SK-N-SH (cell line): ENCODE results near the gene ZC3H12C. TPM values are rescaled to one million over a fixed set of nuclear protein-coding genes. Genes with fewer than 3 reads are reported as not detected.

Experiments
- CTCF ChIA-PET: fragments of 300-600, 350-600 bp; formaldehyde crosslinking; extraction: SDS; loops from one replicate; lab custom pipeline; 2021; lab: Yijun Ruan, JAX
- POLR2A ChIA-PET: fragments of 350-600 bp; sonication (Branson Sonifier 250); formaldehyde crosslinking; extraction: SDS; loops from one replicate; lab custom pipeline; 2020; ENCODE audit warnings: antibody characterized with exemption, inconsistent platforms; lab: Yijun Ruan, JAX
- DNase-seq: peaks from one replicate; pipeline ENCODE4 v3.0.0; 2012
- H2AFZ ChIP-seq: fragments of 200-600 bp; sonication (generic); 2 replicates; pipeline ENCODE4 v1.8.1; 2016; ENCODE audit warnings: antibody characterized with exemption, mild to moderate bottlenecking, low read depth
- H3F3A ChIP-seq: fragments of 200-600 bp; sonication (generic); replicated peaks from 2 replicates; pipeline ENCODE3; 2016; ENCODE audit warnings: antibody characterized with exemption, mild to moderate bottlenecking; ENCODE audit not compliant: insufficient read depth
- H3K27ac ChIP-seq, 2 experiments: fragments of 200-500 bp in 1 of 2; fragments of 200-600 bp in 1 of 2; sonication (Bioruptor generic) in 1 of 2; sonication (generic), shearing (Covaris generic) in 1 of 2; 2 replicates each; pipeline versions ENCODE4 v1.5.1 to v1.6.1; 2014 to 2016; ENCODE audit warnings: low read depth in 2 of 2, inconsistent platforms in 1 of 2, low read length in 1 of 2, mild to moderate bottlenecking in 1 of 2, mixed read lengths in 1 of 2
- H3K27me3 ChIP-seq: fragments of 200-600 bp; sonication (generic), shearing (Covaris generic); 2 replicates; pipeline ENCODE4 v1.6.1; 2016; ENCODE audit warnings: mixed run types; ENCODE audit not compliant: insufficient read depth
- H3K36me3 ChIP-seq, 2 experiments: fragments of 200-500 bp in 1 of 2; fragments of 200-600 bp in 1 of 2; sonication (Bioruptor generic) in 1 of 2; sonication (generic) in 1 of 2; replicated peaks in 1 of 2; 2 replicates each; pipeline versions ENCODE3 to v1.5.1; 2014 to 2016; ENCODE audit warnings: low read length in 1 of 2, mild to moderate bottlenecking in 1 of 2; ENCODE audit not compliant: insufficient read depth in 2 of 2, control insufficient read depth in 1 of 2
- H3K4me1 ChIP-seq, 2 experiments: fragments of 200-500 bp in 1 of 2; fragments of 200-600 bp in 1 of 2; sonication (Bioruptor generic) in 1 of 2; sonication (generic), shearing (Covaris generic) in 1 of 2; 2 replicates each; pipeline versions ENCODE4 v1.5.1 to v1.6.1; 2014 to 2016; ENCODE audit warnings: low read depth in 1 of 2, low read length in 1 of 2, mixed run types in 1 of 2; ENCODE audit not compliant: insufficient read depth in 2 of 2, control insufficient read depth in 1 of 2
- H3K4me2 ChIP-seq: fragments of 200-600 bp; sonication (generic), shearing (Covaris generic); 2 replicates; pipeline ENCODE4 v1.6.1; 2017; ENCODE audit warnings: mixed run types
- H3K4me3 ChIP-seq, 2 experiments: fragments of 200-500 bp in 1 of 2; fragments of 200-600 bp in 1 of 2; sonication (Bioruptor generic) in 1 of 2; sonication (generic), shearing (Covaris generic) in 1 of 2; 2 replicates each; pipeline versions ENCODE4 v1.5.1 to v1.8.1; 2014 to 2016; ENCODE audit warnings: low read depth in 2 of 2, inconsistent platforms in 1 of 2, low read length in 1 of 2, mild to moderate bottlenecking in 1 of 2, mixed read lengths in 1 of 2, moderate library complexity in 1 of 2
- H3K79me2 ChIP-seq: fragments of 200-600 bp; sonication (generic); 2 replicates; pipeline ENCODE4 v1.8.1; 2017; ENCODE audit warnings: mild to moderate bottlenecking; ENCODE audit not compliant: insufficient read depth
- H3K9ac ChIP-seq: fragments of 200-600 bp; sonication (generic); 2 replicates; pipeline ENCODE4 v1.6.1; 2017; ENCODE audit warnings: mixed run types
- H3K9me2 ChIP-seq: fragments of 200-600 bp; sonication (generic); 2 replicates; pipeline ENCODE4 v1.6.1; 2017; ENCODE audit warnings: mixed run types
- H3K9me3 ChIP-seq: fragments of 200-600 bp; sonication (generic); 2 replicates; pipeline ENCODE4 v1.6.1; 2017; ENCODE audit warnings: mixed run types, mild to moderate bottlenecking, moderate library complexity
- H4K20me1 ChIP-seq: fragments of 200-600 bp; sonication (generic); 2 replicates; pipeline ENCODE4 v1.6.1; 2017; ENCODE audit warnings: mild to moderate bottlenecking, mixed run types; ENCODE audit not compliant: insufficient read depth
- CHD2 ChIP-seq: fragments of 150-350 bp; IDR thresholded peaks from 2 replicates; pipeline ENCODE4 v1.6.1; 2018; ENCODE audit warnings: low read length; ENCODE audit not compliant: partially characterized antibody
- EZH2phosphoT487 ChIP-seq: fragments of 200-600 bp; sonication (generic); IDR thresholded peaks from 2 replicates; pipeline ENCODE4 v1.6.1; 2017; ENCODE audit warnings: low read depth, mixed run types, mild to moderate bottlenecking, antibody characterized with exemption, moderate library complexity, borderline replicate concordance
- FOSL2 ChIP-seq: IDR thresholded peaks from 2 replicates; pipeline ENCODE4 v1.4.0; 2012; ENCODE audit warnings: low read depth, mild to moderate bottlenecking, moderate library complexity, borderline replicate concordance
- FOXM1 ChIP-seq: IDR thresholded peaks from 2 replicates; pipeline ENCODE4 v1.4.0; 2012; ENCODE audit warnings: low read depth, mild to moderate bottlenecking
- GATA2 ChIP-seq: sonication (generic); formaldehyde crosslinking; IDR thresholded peaks from 2 replicates; pipeline ENCODE4 v1.5.0; 2020; ENCODE audit warnings: mild to moderate bottlenecking, missing genetic modification reagents
- IRF3 ChIP-seq: fragments of 150-350 bp; IDR thresholded peaks from 2 replicates; pipeline ENCODE4 v1.6.1; 2016; ENCODE audit warnings: mild to moderate bottlenecking, low read depth, low read length
- RAD21 ChIP-seq: IDR thresholded peaks from 2 replicates; pipeline ENCODE4 v1.6.1; 2012; ENCODE audit warnings: mild to moderate bottlenecking, low read length
- REST ChIP-seq: IDR thresholded peaks from 2 replicates; pipeline ENCODE4 v1.6.1; 2012; ENCODE audit warnings: mild to moderate bottlenecking, low read depth, low read length, moderate library complexity
- RFX5 ChIP-seq: IDR thresholded peaks from 2 replicates; pipeline ENCODE4 v1.6.1; 2012; ENCODE audit warnings: mild to moderate bottlenecking, improper control_type of control experiment, low read length
- TEAD4 ChIP-seq: IDR thresholded peaks from 2 replicates; pipeline ENCODE4 v1.4.0; 2012; ENCODE audit warnings: mild to moderate bottlenecking, borderline replicate concordance; ENCODE audit not compliant: insufficient read depth
- WGBS: methylation state at CpG from one replicate; pipeline ENCODE4 v1.1.6; 2017; ENCODE audit warnings: low lambda C conversion rate; 5-methylcytosine and 5-hydroxymethylcytosine counted together
- polyA plus RNA-seq, 3 experiments: library from polyadenylated mRNA; depleted of rRNA; stranded (reverse); fragments of >200 nt; gene quantifications; 2 replicates each; pipeline ENCODE4 v1.2.3, GENCODE V29; 2012
- TF ChIP-seq, protein P1 (sequence below): IDR thresholded peaks from 2 replicates; pipeline ENCODE4 v1.4.0; 2012; ENCODE audit warnings: low read depth, borderline replicate concordance
- TF ChIP-seq, protein P2 (sequence below): IDR thresholded peaks from 2 replicates; pipeline ENCODE4; 2012

Gene ZC3H12C
- polyA plus RNA-seq, 1 of the 3 experiments (the other 2 are of a cell fraction) = 2.8 TPM

DNA sequence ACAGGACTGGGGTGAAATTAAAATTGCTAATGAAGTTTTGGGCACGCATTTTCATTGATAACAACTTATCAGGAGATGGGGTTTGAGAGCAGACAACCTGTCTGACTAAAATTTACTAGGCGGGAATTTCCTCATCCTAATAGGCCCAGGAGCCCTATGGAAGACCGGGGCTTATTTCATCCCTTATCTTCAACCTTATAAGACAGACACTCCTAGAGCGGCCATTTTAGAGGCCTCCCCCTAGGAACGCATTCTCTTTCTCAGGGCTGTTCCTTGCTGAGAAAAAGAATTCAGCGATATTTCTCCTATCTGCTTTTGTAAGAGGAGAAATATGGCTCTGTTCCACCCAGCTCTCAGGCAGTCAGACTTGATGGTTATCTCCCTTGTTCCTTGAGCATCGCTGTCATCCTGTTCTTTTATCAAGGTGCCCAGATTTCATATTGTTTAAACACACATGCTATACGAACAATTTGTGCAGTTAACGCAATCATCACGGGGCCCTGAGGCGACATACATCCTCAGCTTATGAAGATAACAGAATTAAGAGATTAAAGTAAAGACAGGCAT, 39.3 kb upstream of the ZC3H12C start (continued):
- TF ChIP-seq REST = no peak
- TF ChIP-seq TEAD4 = no peak
- no peak for TF ChIP-seq CHD2
- no peak for TF ChIP-seq IRF3

DNA sequence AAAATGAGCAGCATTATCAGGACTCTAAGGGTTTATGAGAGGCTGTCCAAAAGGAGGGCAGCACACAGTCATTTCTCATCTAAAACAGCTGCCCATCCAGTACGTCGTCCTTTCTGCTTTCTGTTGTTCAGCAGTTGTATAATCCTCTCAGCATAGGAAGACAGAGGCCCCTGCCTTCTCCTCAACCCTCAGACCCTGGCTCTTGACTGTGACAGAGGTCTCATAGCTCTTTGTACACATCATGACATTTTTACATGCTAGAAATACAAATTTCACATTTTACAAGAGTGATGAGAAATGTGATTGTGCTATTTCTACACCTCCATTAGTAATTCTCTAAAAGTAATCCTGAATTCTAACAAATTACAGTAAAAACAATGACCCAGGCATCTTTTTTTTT, 36.2 kb upstream of the ZC3H12C start:
- Histone ChIP-seq H2AFZ (no peak overlapping the region), H3K27ac (no peak overlapping the region), H3K79me2 (no peaks in the 10 kb centered on the region), H3K4me2 (no peak overlapping the region), H3K4me3 (no peak overlapping the region), H4K20me1 (no peaks in the 10 kb centered on the region), H3K4me1 (no peaks in the 10 kb centered on the region), H3K36me3 (no peaks in the 10 kb centered on the region), H3K9ac (no peak overlapping the region), H3K9me2 (no peaks in the 10 kb centered on the region), H3F3A (no peaks in the 10 kb centered on the region)
- 64% methylated on average over 2 of the region's 2 CpGs for WGBS
- CTCF ChIA-PET = no interaction called here
- no peak for DNase-seq
- POLR2A ChIA-PET = no interaction called here
- TF ChIP-seq, protein P1, sequence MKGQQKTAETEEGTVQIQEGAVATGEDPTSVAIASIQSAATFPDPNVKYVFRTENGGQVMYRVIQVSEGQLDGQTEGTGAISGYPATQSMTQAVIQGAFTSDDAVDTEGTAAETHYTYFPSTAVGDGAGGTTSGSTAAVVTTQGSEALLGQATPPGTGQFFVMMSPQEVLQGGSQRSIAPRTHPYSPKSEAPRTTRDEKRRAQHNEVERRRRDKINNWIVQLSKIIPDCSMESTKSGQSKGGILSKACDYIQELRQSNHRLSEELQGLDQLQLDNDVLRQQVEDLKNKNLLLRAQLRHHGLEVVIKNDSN = no peak
- TF ChIP-seq RFX5 (no peak), EZH2phosphoT487 (no peak), RAD21 (no peak), FOSL2 (no peak), GATA2 (no peak), FOXM1 (no peak)
- TF ChIP-seq, protein P2, sequence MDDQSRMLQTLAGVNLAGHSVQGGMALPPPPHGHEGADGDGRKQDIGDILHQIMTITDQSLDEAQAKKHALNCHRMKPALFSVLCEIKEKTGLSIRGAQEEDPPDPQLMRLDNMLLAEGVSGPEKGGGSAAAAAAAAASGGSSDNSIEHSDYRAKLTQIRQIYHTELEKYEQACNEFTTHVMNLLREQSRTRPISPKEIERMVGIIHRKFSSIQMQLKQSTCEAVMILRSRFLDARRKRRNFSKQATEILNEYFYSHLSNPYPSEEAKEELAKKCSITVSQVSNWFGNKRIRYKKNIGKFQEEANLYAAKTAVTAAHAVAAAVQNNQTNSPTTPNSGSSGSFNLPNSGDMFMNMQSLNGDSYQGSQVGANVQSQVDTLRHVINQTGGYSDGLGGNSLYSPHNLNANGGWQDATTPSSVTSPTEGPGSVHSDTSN = no peak
- TF ChIP-seq, all 33 proteins: peak for 0
- Histone ChIP-seq H3K27me3 (no peaks in the 10 kb centered on the region), H3K9me3 (no peaks in the 10 kb centered on the region)
